SK-N-SH treated with all-trans-retinoic acid at 6 μM for 48 hours (cell line): ENCODE measurements around the gene MAPKAPK2.

ENCODE experiments used
- ATAC-seq: fragments of 200-7000 bp; cut with Tn5 transposase; 3 replicates; pipeline ENCODE4 v1.9.1; 2020; ENCODE audit warnings: mild to moderate bottlenecking, moderate library complexity
- ARNTL ChIP-seq: fragments of 450-650 bp; formaldehyde crosslinking; IDR thresholded peaks from 2 replicates; pipeline ENCODE4 v1.5.0; 2020; ENCODE audit warnings: low read depth, mild to moderate bottlenecking, moderate library complexity, borderline replicate concordance
- BACH2 ChIP-seq: fragments of 250-450 bp; sonication (Bioruptor Pico); IDR thresholded peaks from 2 replicates; pipeline ENCODE4 v1.9.0; 2021; ENCODE audit warnings: mild to moderate bottlenecking, borderline replicate concordance
- CSDC2 ChIP-seq: fragments of 250-450 bp; sonication (Bioruptor Pico); IDR thresholded peaks from 2 replicates; pipeline ENCODE4 v1.5.0; 2020; ENCODE audit warnings: mild to moderate bottlenecking, moderate library complexity
- ESRRG ChIP-seq: fragments of 250-450 bp; sonication (Bioruptor Pico); IDR thresholded peaks from 2 replicates; pipeline ENCODE4 v1.6.1; 2021; ENCODE audit warnings: mild to moderate bottlenecking
- OSR1 ChIP-seq: fragments of 250-450 bp; sonication (Bioruptor Pico); IDR thresholded peaks from 2 replicates; pipeline ENCODE4 v1.8.0; 2022; ENCODE audit warnings: moderate library complexity, mild to moderate bottlenecking, inconsistent platforms
- PPARA ChIP-seq: fragments of 250-450 bp; sonication (Bioruptor Pico); IDR thresholded peaks from 2 replicates; pipeline ENCODE4 v1.5.0; 2020; ENCODE audit warnings: mild to moderate bottlenecking, borderline replicate concordance
- RARB ChIP-seq: fragments of 250-450 bp; sonication (Bioruptor Pico); IDR thresholded peaks from 2 replicates; pipeline ENCODE4 v1.8.0; 2021; ENCODE audit warnings: mild to moderate bottlenecking, moderate library complexity
- SNAI2 ChIP-seq: fragments of 250-450 bp; sonication (Bioruptor Pico); IDR thresholded peaks from 2 replicates; pipeline ENCODE4 v1.5.0; 2020; ENCODE audit warnings: mild to moderate bottlenecking, moderate library complexity
- TCF4 ChIP-seq: fragments of 250-450 bp; sonication (Bioruptor Pico); IDR thresholded peaks from 2 replicates; pipeline ENCODE4 v1.8.0; 2021; ENCODE audit warnings: mild to moderate bottlenecking, moderate library complexity, borderline replicate concordance
- TOX ChIP-seq: fragments of 250-450 bp; sonication (Bioruptor Pico); IDR thresholded peaks from 2 replicates; pipeline ENCODE4 v1.8.0; 2021; ENCODE audit warnings: mild to moderate bottlenecking, moderate library complexity, borderline replicate concordance
- ZC3H10 ChIP-seq: fragments of 250-450 bp; sonication (Bioruptor Pico); IDR thresholded peaks from 2 replicates; pipeline ENCODE4 v1.5.1; 2021; ENCODE audit warnings: mild to moderate bottlenecking, moderate library complexity
- ZFP30 ChIP-seq: fragments of 450-650 bp; formaldehyde crosslinking; IDR thresholded peaks from 2 replicates; pipeline ENCODE4 v1.5.0; 2022; ENCODE audit warnings: mild to moderate bottlenecking, moderate library complexity
- ZNF565 ChIP-seq: fragments of 450-650 bp; formaldehyde crosslinking; conservative IDR thresholded peaks from 2 replicates; pipeline ENCODE4 v1.5.0; 2020; ENCODE audit warnings: low read depth, mild to moderate bottlenecking, moderate library complexity
- ZNF70 ChIP-seq: fragments of 450-650 bp; formaldehyde crosslinking; IDR thresholded peaks from 2 replicates; pipeline ENCODE4 v1.5.0; 2020; ENCODE audit warnings: mild to moderate bottlenecking, moderate library complexity
- TF ChIP-seq, protein P1 (sequence below): fragments of 250-450 bp; sonication (Bioruptor Pico); IDR thresholded peaks from 2 replicates; pipeline ENCODE4 v1.8.0; 2021; ENCODE audit warnings: low read depth, mild to moderate bottlenecking, moderate library complexity, borderline replicate concordance
- TF ChIP-seq, protein P2 (sequence below): fragments of 250-450 bp; sonication (Bioruptor Pico); IDR thresholded peaks from 2 replicates; pipeline ENCODE4 v1.5.0; 2020; ENCODE audit warnings: mild to moderate bottlenecking, moderate library complexity
- TF ChIP-seq, protein P3 (sequence below): fragments of 250-450 bp; sonication (Bioruptor Pico); IDR thresholded peaks from 2 replicates; pipeline ENCODE4 v1.8.0; 2020; ENCODE audit warnings: mild to moderate bottlenecking, moderate library complexity, borderline replicate concordance
- TF ChIP-seq, protein P4 (sequence below): fragments of 250-450 bp; sonication (Bioruptor Pico); IDR thresholded peaks from 2 replicates; pipeline ENCODE4 v1.5.1; 2021; ENCODE audit warnings: mild to moderate bottlenecking, moderate library complexity

Gene MAPKAPK2

DNA sequence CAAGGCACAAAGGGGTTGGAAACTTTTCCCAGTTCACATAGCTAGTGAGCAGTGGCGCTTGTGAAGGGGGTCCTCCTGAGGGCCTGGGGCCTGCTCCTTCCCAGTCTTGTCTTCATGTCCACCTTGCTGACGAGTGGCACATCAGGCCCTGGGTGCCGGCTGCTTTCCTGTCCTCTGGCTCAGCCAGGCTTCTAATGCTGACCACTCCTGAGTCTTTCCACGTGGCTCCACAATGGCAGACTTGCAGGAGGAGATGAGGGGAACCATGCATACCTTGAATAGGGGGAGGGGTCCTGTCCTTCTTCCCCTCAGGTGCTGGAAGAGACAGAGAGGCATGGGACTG, 38.7 kb downstream of the MAPKAPK2 start:
- TF ChIP-seq ZFP30 (CRISPR knock-in tag) = no peak
- no peak for TF ChIP-seq CSDC2
- no peak for TF ChIP-seq PPARA (CRISPR knock-in tag)
- TF ChIP-seq TOX (CRISPR knock-in tag) = no peak
- TF ChIP-seq SNAI2 (CRISPR knock-in tag) = no peak
- TF ChIP-seq TCF4 (CRISPR knock-in tag) = no peak
- no peak for TF ChIP-seq ZNF70 (CRISPR knock-in tag)
- TF ChIP-seq ZNF565 (CRISPR knock-in tag) = no peak
- TF ChIP-seq, protein P1, sequence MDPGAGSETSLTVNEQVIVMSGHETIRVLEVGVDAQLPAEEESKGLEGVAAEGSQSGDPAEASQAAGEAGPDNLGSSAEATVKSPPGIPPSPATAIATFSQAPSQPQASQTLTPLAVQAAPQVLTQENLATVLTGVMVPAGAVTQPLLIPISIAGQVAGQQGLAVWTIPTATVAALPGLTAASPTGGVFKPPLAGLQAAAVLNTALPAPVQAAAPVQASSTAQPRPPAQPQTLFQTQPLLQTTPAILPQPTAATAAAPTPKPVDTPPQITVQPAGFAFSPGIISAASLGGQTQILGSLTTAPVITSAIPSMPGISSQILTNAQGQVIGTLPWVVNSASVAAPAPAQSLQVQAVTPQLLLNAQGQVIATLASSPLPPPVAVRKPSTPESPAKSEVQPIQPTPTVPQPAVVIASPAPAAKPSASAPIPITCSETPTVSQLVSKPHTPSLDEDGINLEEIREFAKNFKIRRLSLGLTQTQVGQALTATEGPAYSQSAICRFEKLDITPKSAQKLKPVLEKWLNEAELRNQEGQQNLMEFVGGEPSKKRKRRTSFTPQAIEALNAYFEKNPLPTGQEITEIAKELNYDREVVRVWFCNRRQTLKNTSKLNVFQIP (CRISPR knock-in tag) = no peak
- TF ChIP-seq ZC3H10 (CRISPR knock-in tag) = no peak
- TF ChIP-seq, protein P2, sequence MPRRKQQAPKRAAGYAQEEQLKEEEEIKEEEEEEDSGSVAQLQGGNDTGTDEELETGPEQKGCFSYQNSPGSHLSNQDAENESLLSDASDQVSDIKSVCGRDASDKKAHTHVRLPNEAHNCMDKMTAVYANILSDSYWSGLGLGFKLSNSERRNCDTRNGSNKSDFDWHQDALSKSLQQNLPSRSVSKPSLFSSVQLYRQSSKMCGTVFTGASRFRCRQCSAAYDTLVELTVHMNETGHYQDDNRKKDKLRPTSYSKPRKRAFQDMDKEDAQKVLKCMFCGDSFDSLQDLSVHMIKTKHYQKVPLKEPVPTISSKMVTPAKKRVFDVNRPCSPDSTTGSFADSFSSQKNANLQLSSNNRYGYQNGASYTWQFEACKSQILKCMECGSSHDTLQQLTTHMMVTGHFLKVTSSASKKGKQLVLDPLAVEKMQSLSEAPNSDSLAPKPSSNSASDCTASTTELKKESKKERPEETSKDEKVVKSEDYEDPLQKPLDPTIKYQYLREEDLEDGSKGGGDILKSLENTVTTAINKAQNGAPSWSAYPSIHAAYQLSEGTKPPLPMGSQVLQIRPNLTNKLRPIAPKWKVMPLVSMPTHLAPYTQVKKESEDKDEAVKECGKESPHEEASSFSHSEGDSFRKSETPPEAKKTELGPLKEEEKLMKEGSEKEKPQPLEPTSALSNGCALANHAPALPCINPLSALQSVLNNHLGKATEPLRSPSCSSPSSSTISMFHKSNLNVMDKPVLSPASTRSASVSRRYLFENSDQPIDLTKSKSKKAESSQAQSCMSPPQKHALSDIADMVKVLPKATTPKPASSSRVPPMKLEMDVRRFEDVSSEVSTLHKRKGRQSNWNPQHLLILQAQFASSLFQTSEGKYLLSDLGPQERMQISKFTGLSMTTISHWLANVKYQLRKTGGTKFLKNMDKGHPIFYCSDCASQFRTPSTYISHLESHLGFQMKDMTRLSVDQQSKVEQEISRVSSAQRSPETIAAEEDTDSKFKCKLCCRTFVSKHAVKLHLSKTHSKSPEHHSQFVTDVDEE = no peak
- TF ChIP-seq RARB (CRISPR knock-in tag) = no peak
- no peak for ATAC-seq

DNA sequence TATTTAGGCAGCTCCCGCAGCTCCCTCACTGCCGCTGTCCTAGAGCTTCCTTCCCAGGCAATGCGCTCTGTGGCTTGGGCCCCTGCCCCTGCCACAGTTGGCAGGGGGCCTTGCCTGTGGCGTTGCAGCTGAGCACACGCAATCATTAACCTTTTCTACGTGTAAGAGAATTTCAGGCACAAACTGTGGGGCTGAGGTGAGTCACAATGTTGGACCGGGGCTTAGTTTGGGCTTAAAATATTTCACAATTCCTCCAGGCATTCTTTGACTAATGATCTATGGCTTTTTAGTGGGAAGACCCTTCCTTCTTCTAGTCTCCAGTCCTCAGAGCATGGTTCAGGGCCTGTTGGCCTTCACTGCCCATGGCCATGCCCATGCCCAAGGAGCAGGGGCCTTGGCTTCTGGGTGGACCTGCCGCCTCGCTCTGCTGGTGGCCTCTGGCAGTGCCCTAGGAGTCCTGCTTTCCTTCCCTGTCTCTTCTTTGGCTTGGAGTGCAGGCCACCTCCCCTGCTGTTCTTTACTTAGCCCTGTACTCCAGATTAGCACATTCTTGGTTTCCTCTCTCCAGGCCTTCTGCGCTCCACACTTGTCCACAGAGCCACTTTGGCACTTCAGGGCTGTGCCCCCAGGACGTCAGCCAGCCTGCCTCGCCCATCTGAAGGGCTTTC, 39.2 kb downstream of the MAPKAPK2 start:
- TF ChIP-seq PPARA (CRISPR knock-in tag) = no peak
- TF ChIP-seq, protein P3, sequence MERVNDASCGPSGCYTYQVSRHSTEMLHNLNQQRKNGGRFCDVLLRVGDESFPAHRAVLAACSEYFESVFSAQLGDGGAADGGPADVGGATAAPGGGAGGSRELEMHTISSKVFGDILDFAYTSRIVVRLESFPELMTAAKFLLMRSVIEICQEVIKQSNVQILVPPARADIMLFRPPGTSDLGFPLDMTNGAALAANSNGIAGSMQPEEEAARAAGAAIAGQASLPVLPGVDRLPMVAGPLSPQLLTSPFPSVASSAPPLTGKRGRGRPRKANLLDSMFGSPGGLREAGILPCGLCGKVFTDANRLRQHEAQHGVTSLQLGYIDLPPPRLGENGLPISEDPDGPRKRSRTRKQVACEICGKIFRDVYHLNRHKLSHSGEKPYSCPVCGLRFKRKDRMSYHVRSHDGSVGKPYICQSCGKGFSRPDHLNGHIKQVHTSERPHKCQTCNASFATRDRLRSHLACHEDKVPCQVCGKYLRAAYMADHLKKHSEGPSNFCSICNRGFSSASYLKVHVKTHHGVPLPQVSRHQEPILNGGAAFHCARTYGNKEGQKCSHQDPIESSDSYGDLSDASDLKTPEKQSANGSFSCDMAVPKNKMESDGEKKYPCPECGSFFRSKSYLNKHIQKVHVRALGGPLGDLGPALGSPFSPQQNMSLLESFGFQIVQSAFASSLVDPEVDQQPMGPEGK (CRISPR knock-in tag) = no peak
- TF ChIP-seq, protein P1 (CRISPR knock-in tag) = no peak
- TF ChIP-seq, all 23 proteins: peak for 0
- ATAC-seq = no peak

DNA sequence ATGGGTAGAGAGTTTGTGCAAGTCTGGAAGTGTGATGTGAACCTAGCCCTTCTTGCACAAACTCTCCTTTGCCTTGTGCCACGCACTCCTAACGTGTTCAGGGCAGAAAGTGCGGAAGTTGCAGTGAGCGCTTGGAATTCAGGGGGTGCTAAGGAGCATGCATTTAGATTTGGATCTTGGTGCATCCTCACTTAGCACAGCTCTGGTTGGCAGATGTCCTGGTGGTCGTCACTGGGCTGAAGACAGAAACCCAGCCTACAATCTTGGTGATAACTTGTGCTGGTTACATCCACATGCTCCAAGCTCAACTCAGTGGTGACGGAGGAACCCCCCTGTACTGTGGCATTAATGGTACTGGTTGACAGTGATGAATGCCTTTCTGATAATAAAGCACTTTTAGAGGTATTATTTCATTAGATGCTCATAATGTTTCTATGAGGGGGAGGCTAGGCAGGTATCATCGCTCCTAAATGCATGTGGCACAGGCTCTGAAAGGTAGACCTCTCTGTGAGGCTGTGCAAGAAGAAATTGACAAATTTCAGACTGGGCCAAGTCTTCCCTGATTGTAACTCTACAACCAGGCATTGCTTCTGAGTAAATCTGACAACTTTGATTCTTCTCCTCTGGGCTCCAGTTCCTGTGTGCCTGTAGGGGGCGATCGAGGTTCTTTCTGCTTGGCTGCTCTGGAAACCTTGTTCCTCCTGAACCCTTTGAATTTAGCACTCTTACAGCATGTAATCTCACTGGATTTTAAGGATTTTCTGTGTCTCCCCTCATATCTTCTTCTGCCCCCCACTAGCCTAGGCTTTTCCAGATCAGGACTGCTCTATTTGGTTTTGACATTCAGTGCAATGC, 40.6 kb downstream of the MAPKAPK2 start:
- TF ChIP-seq BACH2 (CRISPR knock-in tag) (no peak), ZNF70 (CRISPR knock-in tag) (no peak), ARNTL (CRISPR knock-in tag) (no peak), ZC3H10 (CRISPR knock-in tag) (no peak), OSR1 (CRISPR knock-in tag) (no peak), SNAI2 (CRISPR knock-in tag) (no peak), TOX (CRISPR knock-in tag) (no peak), ESRRG (CRISPR knock-in tag) (no peak)
- TF ChIP-seq, protein P4, sequence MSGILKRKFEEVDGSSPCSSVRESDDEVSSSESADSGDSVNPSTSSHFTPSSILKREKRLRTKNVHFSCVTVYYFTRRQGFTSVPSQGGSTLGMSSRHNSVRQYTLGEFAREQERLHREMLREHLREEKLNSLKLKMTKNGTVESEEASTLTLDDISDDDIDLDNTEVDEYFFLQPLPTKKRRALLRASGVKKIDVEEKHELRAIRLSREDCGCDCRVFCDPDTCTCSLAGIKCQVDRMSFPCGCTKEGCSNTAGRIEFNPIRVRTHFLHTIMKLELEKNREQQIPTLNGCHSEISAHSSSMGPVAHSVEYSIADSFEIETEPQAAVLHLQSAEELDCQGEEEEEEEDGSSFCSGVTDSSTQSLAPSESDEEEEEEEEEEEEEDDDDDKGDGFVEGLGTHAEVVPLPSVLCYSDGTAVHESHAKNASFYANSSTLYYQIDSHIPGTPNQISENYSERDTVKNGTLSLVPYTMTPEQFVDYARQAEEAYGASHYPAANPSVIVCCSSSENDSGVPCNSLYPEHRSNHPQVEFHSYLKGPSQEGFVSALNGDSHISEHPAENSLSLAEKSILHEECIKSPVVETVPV (CRISPR knock-in tag) = no peak
- TF ChIP-seq, protein P2 = no peak
- peak; percentile 83 for ATAC-seq
